GM18498 (cell line): ENCODE data around the gene VPS25.
"Not testable (repeated sequence)": the region's sequence is repeated elsewhere in the genome, so short reads cannot be mapped to it uniquely, and the experiment has no call there.

Experiments used
- ATAC-seq: cut with Tn5 transposase; IDR thresholded peaks from one replicate; pipeline ENCODE4 v1.9.1; 2021; ENCODE audit warnings: mild to moderate bottlenecking, moderate library complexity; ENCODE audit not compliant: unreplicated experiment

VPS25 gene

DNA sequence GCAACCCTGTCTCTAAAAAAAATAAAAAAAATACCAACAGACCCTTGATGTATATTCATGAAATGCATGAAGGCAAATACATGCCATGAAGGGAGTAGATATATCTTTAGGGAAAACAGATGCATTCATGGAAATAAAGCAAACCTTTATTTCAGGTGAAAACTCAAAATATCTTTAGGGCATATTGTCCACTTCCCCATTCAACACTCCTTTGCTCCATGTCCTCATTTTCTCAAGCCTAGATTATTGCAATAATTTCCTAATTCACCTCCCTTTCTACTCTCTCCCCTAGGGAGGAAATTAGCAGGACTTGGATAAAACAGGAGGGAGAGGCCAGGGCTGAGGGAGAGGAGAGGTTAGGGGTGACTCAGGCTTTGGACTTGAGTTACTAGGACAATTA is 5.7 kb upstream of the VPS25 start:
- ATAC-seq = no peak

DNA sequence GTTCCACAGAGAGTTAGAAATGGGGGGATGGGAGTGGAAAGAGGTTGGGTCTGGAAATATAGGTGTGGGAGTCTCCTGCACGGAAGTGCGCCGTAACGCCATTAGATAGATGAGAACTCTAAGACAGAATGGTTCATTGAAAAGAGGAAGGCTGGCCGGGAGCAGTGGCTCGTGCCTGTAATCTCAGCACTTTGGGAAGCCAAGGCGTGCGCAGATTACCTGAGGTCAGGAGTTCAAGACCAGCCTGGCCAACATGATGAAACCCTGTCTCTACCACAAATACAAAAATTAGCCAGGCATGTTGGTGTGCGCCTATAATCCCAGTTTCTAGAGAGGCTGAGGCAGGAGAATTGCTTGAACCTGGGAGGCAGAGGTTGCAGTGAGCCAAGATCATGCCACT is 5.2 kb upstream of the VPS25 start:
- not testable (repeated sequence) for ATAC-seq

DNA sequence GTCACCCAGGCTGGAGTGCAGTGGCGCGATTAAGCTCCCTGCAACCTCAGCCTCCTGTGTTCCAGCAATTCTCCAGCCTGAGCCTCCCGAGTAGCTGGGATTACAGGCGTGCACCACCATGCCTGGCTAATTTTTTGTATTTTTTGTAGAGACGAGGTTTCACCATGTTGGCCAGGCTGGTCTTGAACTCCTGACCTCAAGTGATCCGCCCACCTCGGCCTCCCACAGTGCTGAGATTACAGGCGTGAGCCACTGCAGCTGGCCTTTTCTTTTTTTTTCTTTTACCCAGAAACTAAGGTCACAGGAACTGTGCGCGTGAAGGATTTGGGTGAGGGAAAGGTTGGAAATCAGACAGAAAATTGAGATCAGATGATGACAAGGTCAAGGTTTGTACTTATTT is 3.3 kb upstream of the VPS25 start:
- not testable (repeated sequence) for ATAC-seq

DNA sequence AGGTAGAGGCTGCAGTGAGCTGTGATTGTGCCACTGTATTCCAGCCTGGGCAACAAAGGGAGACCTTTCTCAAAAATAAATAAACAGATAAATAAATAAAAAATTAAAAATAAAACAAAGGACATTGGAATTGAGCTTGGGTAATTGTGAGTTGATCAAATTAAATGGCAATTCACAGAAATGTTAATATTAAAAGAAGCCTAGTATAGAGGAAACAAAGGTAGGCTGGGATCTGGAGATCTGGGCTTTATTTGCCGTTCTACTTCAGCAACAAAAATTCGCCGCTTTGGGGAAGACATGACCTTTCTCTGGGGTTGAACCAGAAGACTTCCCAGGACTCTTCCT is 332 bp upstream of the VPS25 start:
- no peak for ATAC-seq

DNA sequence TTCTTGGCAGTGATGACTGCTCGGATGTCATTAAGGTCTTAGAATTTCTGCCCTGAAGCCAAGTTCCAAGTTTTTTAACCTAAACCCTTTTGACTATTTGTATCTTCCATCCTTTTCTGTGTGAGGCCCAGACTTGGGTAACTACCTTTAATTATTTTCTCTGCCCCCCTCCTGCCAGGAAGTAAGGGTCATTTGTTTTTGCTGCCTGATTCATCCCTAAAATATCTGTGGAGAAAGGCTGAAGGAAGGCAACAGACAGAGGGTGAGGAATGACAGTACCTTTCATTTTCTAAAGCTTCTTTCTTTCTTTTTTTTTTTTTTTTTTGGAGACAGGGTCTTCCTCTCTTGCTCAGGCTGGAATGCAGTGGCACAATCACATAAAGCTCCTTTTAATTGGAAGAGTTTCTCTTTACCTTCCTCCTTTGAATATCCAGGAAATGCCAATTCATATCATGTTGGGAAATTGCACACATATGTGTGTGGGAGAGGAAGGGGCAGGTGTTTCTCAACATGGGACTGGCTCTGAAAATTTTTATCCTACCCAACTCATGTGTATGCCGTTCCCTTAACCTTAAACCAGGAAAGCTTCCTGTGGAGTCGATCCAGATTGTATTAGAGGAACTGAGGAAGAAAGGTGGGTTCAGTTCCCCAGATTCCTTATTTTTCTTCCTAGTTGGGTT is 957 bp downstream of the VPS25 start:
- ATAC-seq = no peak

DNA sequence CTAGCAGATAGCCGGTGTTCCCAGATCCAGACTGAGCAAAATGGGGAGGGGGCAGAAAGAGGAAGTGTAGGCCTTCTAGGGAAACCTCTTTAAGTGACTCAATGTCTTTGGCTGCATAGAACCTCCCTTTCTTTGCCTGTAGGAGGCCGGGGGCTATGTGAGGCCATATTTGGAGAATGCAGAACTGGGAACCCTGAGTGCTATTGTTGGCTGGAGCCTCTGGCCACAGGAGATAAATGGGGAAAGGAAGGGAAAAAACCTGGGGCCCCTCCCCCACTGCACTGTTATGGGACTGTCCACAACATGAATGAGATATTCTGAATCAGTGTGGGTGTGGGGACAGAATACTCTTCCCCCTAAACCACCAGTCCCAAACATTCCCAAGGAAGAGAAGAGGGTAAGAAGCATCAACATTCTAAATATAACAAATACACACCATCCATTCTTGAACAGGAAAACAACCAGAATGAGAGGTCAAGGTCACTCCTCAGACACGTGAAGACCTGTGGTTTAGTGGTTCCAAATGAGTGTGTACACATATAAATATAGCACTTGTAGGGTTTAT is 2.4 kb downstream of the VPS25 start:
- ATAC-seq = no peak

DNA sequence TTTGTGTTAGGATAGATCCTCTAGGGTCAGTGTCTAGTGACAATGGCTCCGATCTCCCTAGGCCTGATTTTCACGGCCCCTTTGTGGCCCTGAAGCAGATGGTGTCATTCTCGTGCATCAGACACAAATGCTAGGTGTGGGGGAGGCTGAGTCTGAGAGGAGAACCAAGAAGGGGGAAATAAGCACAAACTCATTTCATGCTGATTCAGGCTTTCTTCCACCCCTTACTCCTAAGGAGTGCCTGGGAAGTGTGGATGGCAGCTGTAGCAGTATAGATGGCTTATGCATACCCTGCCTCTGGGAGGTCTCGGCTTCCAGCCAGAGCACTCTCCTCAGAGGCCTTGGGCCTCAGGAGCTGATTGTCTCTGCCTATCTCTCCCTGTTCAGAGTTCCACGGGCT is 5.3 kb downstream of the VPS25 start:
- ATAC-seq = no peak

DNA sequence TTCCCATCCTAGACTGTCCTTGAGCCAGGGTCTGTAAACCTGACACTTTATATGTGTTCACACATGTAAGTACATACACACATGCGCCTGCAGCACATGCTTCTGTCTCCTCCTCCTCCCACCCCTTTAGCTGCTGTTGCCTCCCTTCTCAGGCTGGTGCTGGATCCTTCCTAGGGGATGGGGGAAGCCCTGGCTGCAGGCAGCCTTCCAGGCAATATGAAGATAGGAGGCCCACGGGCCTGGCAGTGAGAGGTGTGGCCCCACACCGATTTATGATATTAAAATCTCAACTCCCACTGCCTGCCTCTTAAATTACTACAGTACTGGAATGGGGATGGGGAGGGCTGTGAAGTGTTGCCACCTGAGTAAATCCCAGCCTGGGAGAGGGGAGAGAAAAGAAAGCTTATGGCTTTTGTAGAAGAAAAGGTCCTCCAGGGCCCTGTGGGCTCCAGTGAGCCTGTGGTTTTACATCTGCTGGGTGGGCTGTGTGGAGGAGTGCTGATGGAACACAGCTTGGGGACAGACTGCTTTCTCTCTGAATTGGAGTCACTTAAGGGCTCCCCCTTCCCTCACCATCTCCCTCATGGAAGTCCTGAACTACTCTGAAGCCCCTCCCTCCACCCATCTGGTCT is 6.2 kb downstream of the VPS25 start:
- no peak for ATAC-seq

DNA sequence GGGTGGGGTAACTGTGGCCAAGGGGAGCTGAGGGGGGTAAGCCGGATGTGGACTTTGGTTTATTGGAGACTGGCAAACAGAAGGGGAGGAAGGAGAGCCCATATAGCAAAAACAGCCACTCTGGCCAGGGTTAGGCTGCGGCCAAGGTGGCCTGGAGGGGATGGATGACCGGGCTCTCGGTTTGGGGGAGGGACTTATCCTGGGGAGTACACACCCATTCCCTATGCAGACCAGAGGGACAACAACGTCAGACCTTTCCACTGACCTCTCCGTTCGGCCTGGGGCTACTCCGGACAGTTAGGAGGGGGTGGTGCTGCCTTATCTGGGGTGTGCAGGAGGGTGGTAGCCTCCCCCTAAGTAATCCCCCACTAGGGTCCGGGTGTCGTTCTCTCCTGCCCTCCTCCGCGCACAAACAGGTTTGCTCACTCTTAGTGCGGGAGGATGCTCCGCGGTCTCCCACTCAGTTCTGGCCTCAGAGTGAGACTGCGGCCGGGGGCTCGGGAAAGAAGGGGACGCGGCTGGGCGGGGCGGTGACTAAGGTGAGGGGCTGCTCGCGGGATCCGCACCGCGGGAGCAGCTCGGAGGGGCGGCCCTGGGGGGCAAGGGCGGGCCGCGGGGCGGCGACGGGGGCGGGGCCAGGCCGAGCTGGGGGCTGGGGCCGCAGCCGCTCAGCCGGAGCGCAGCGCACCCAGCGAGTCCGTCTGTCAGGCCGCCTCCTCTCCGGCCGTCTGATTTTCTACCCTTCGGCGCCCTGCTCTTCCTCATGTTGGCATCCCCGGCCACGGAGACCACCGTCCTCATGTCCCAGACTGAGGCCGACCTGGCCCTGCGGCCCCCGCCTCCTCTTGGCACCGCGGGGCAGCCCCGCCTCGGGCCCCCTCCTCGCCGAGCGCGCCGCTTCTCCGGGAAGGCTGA is 6.9 kb downstream of the VPS25 start, which contains the start of gene WNK4:
TSS of gene WNK4 (plus strand) at position 675 of the 915 bp plus-strand sequence. CDS start at position 764, 89 bp downstream.
- ATAC-seq = no peak

DNA sequence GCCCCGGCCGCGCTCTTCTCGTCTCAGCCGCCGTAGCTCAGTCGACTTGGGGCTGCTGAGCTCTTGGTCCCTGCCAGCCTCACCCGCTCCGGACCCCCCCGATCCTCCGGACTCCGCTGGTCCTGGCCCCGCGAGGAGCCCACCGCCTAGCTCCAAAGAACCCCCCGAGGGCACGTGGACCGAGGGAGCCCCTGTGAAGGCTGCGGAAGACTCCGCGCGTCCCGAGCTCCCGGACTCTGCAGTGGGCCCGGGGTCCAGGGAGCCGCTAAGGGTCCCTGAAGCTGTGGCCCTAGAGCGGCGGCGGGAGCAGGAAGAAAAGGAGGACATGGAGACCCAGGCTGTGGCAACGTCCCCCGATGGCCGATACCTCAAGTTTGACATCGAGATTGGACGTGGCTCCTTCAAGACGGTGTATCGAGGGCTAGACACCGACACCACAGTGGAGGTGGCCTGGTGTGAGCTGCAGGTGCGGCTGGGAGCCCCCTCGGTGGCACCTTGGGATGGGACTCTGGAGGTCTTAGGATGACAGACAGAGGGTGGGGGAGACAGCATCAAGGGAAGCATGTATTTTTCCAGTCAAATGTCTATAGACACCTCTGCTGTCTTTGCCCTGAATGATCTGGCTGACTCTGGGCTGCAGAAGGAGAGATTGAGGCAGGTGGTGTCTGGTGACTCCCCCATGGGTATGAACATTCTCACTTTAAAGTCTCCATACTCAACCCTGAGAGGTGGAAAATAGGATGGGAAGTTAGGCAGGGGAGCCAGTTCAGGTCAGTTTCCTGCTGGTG is 7.8 kb downstream of the VPS25 start:
- no peak for ATAC-seq

DNA sequence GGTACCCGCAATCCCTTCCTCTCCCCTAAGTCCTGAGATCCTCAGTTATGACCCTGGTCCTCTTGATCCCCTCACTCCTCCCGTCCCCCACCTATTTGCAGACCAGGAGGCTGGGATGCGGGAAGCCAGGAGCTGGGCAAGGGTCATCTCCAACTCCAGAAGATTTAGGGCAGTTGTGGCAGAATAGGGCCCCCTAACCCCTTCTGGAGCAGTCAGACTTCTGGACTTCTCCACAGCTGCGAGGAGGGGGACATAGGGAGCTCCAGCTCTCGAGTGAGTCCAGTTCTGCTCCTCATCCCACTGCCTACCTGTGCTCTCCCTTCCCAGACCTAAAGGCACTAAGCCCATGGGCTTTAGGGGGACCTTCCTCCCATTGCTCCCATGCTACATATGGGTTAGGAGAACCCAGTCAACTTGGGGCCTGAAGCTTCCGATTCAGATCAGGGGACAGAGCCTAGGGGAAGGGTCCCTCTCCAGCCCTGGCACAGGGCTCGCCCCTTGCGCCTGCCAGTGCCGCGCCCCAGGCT is 8.5 kb downstream of the VPS25 start:
- ATAC-seq = no peak

DNA sequence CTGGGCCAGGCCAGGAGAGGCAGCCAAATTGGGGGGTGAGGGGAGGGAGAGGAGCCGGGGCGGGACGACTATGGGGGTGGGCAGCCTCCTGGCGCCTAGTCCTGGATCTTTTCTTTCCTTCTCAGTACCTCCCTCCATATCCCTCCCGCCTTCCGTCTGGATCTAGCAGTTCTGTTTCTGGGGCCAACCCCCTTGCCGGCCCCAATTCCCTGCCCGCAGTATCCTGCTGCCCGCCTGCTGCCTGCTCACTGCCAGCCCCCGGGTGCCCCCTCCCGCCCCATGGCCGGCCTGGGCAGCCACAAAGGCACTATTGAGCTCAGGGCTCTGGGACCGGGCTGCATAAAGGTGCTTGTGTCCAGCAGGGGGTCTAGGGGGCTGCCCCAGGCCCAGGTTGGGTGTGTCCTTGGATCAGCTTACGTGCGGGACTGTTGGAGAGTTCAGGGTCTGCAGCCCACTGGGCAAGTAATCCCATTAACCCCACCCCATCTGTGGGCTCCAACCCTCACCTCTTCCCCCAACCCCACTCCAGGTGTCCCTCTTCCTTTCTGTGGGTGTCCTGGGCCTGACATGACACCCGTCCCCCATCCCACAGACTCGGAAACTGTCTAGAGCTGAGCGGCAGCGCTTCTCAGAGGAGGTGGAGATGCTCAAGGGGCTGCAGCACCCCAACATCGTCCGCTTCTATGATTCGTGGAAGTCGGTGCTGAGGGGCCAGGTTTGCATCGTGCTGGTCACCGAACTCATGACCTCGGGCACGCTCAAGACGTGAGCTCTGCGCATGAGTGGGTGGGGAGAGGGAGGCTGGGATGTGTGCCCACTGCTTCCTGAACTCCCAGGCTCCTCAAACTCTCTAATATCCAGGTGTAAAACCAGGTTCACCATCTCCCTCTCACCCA is 9.2 kb downstream of the VPS25 start:
- ATAC-seq = no peak

DNA sequence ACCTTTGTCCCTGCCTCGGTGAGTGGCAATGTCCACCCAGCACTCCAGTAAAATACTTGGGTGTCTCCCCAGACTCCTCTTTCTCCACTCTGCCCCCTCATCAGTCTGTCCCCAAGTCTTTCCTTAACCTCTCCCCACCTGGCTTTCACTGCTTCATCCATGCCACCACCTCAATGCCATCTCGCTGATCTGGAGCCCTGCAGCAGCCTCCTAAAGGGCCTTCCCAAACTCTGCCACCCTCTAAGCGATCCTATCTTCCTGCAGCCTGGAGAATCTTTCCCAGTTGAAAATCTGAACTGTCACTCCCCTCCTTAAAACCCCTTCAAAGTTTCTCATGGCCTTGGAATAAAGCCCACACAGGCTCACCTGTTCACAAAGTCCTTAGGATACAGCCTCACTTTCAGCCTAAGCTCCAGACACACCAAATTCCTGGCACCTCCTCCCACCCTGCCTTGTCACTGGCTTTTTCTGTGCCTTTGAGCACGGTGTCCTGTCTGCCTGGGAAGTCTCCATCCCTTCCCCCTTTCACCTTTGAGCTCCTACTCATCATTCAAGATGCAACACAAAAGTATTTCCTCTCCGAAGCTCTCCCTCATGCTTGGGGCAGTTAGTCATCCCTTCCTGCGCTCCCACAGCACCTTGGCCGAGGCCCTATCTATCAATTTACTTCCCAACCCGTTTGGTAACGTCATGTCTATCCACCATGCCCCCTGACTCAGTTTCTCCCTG is 10.0 kb downstream of the VPS25 start:
- no peak for ATAC-seq

DNA sequence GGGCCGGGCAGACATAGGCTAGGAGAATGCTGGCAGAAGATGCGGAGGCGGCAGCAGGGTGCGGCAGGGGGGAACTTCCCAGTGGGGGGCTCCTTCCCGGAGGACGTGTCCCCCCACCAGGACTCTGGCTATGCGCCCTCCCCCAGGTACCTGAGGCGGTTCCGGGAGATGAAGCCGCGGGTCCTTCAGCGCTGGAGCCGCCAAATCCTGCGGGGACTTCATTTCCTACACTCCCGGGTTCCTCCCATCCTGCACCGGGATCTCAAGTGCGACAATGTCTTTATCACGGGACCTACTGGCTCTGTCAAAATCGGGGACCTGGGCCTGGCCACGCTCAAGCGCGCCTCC is 10.5 kb downstream of the VPS25 start:
- ATAC-seq = no peak

DNA sequence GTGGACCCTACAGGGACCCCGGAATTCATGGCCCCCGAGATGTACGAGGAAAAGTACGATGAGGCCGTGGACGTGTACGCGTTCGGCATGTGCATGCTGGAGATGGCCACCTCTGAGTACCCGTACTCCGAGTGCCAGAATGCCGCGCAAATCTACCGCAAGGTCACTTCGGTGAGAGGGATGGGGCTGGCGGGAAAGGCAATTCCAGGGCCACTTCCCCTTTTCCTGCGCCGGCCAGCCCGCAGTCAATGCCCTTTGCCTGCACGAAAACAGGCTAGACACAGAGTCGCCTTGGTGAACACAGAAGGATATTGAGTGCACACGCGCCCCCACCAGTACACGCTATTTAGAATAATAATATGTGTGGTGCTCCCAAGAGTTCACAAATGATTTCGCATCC is 11.2 kb downstream of the VPS25 start:
- no peak for ATAC-seq

DNA sequence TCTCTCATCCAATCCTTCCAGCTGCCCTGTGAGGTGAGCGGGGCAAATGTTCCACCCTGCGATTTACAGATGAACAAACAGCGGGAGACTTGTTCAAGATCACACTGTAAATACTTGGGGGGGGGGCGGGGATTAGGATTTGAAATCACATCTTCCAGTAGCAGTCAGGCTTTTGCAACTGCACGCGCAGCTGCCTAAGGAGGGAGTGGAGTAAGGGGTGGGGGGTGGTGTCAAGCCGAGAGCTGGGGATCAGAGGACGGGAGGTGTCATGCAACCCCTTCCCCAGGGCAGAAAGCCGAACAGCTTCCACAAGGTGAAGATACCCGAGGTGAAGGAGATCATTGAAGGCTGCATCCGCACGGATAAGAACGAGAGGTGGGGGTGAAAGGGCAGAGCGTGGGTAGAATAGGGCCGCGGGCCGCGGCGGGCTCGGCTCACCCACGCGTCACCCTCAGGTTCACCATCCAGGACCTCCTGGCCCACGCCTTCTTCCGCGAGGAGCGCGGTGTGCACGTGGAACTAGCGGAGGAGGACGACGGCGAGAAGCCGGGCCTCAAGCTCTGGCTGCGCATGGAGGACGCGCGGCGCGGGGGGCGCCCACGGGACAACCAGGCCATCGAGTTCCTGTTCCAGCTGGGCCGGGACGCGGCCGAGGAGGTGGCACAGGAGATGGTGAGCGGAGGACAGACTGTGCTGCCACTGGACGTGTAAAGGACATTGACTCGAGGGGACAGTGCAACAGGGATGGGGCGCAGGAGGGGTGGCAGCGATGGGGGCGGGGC is 11.8 kb downstream of the VPS25 start:
- ATAC-seq = no peak

DNA sequence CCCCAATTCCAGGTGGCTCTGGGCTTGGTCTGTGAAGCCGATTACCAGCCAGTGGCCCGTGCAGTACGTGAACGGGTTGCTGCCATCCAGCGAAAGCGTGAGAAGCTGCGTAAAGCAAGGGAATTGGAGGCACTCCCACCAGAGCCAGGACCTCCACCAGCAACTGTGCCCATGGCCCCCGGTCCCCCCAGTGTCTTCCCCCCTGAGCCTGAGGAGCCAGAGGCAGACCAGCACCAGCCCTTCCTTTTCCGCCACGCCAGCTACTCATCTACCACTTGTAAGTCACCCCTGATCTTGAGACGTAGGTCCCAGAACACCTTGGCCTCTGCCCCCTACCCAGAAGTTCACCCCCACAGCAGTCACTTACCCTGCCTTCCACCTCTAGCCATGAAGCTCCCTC is 14.0 kb downstream of the VPS25 start:
- ATAC-seq = no peak

DNA sequence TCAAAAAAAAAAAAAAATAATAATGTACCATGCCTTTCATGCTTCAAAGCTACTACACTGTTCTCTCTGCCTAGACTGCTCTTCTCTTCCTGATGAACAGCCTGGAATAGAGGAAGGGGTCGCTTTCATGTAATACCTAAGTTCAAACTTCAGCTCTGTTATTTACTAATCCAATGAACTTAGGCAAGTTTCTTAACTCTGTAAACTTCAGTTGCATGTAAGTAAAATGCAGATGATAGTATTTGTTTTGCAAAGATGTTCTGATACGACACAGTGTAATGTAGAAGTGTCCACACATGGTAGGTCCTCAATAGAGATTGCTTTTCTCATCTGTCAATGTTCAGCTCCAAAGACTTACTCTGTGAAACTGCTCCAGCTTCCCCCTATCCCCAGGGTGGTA is 18.7 kb downstream of the VPS25 start:
- no peak for ATAC-seq
